Measurements from ENCODE around the gene GJB5.

The GJB5 gene

GRCh38 chr1:34777519-34778321 lies 22.9 kb downstream of the GJB5 start:
- no peak overlapping the region for H3K27ac ChIP-seq

GRCh38 chr1:34778381-34778780 lies 23.5 kb downstream of the GJB5 start:
- no peak for TF ChIP-seq CTCF (conservative IDR thresholded peaks at IDR 0.05)
- H3K27ac ChIP-seq: no peak overlapping the region

More at GRCh38 chr1:34777519-34778321, 22.9 kb downstream of the GJB5 start:
- TF ChIP-seq CTCF (conservative IDR thresholded peaks at IDR 0.05): no peak

- H3K27ac ChIP-seq: no peak overlapping the region
- no peak for TF ChIP-seq CTCF (conservative IDR thresholded peaks at IDR 0.05)
Measured at GRCh38 chr1:34779005-34779404, 24.2 kb downstream of the GJB5 start.

GRCh38 chr1:34779526-34779925 lies 24.7 kb downstream of the GJB5 start:
- no peak for TF ChIP-seq CTCF (conservative IDR thresholded peaks at IDR 0.05)
- H3K27ac ChIP-seq: no peak overlapping the region

- H3K27ac ChIP-seq: no peak overlapping the region
- TF ChIP-seq CTCF (conservative IDR thresholded peaks at IDR 0.05): no peak
Measured at GRCh38 chr1:34779962-34780361, 25.1 kb downstream of the GJB5 start.

GRCh38 chr1:34780528-34780927 lies 25.7 kb downstream of the GJB5 start:
- no peak for TF ChIP-seq CTCF (conservative IDR thresholded peaks at IDR 0.05)
- H3K27ac ChIP-seq: no peak overlapping the region

- no peak for TF ChIP-seq CTCF (conservative IDR thresholded peaks at IDR 0.05)
- peak within 1 kb of the TSS; percentile 56; the same call in 1 of the 2 replicates for H3K27ac ChIP-seq
Measured at GRCh38 chr1:34781071-34781843, 26.4 kb downstream of the GJB5 start, which contains the start of gene GJB3. GJB3 (plus strand) TSS chr1:34781214; CDS start chr1:34784763, 3,549 bp downstream.

All from VCaP (cell line).